Testis (tissue), 3 donors: Measurements from ENCODE around the gene SHC2. TPM values are rescaled to one million over a fixed set of nuclear protein-coding genes. Genes with fewer than 3 reads are reported as not detected.

Experiments used
- DNase-seq: peaks from one replicate; pipeline ENCODE4 v3.0.0-alpha.2; 2019
- H3K27ac ChIP-seq, 2 donors: fragments of 200-600 bp; sonication (generic); one replicate each; pipeline ENCODE4 v1.5.1; 2019
- H3K27me3 ChIP-seq: fragments of 200-600 bp; sonication (generic); one replicate; pipeline ENCODE4 v1.5.1; 2019
- H3K36me3 ChIP-seq: fragments of 200-600 bp; sonication (generic); one replicate; pipeline ENCODE4 v1.5.1; 2017; ENCODE audit warnings: low read depth; ENCODE audit errors: missing control alignments
- H3K4me1 ChIP-seq: fragments of 200-600 bp; sonication (generic); one replicate; pipeline ENCODE4 v1.5.1; 2019
- H3K4me3 ChIP-seq, 2 donors: fragments of 200-600 bp; sonication (generic); one replicate each; pipeline ENCODE4 v1.5.1; 2017 to 2019
- H3K9me3 ChIP-seq: fragments of 200-600 bp; sonication (generic); one replicate; pipeline ENCODE4 v1.5.1; 2017
- CTCF ChIP-seq, 3 experiments: fragments of 450-650 bp in 2 of 3; fragments of 200-600 bp in 1 of 3; sonication (generic) in 1 of 3; IDR thresholded peaks; one replicate each; pipeline ENCODE4 v1.5.1; 2016 to 2019; ENCODE audit warnings: antibody characterized with exemption in 3 of 3, mild to moderate bottlenecking in 2 of 3, moderate library complexity in 1 of 3
- POLR2A ChIP-seq: fragments of 450-650 bp; IDR thresholded peaks from one replicate; pipeline ENCODE4 v1.6.1; 2017; ENCODE audit warnings: antibody characterized with exemption, mild to moderate bottlenecking, moderate library complexity
- WGBS, 2 donors: methylation state at CpG; one replicate each; pipeline ENCODE4 v1.1.5; 2018; 5-methylcytosine and 5-hydroxymethylcytosine counted together
- intact Hi-C: fragments of 100-400 bp; cut with DNase I; formaldehyde crosslinking; loops from one replicate; pipeline ENCODE4 v1.15.1; 2023; ENCODE audit warnings: low total_unique reads
- polyA plus RNA-seq: library from polyadenylated mRNA; stranded (reverse); fragments of 350-450 nt; fragmentation: Illumina TruSeq; extraction: RNeasy Lipid Tissue Mini Kit (QIAGEN cat#74804); gene quantifications from one replicate; pipeline ENCODE4 v1.2.3, GENCODE V29; 2014; ENCODE audit warnings: low read depth, low replicate concordance; ENCODE audit not compliant: insufficient read depth
- total RNA-seq, 2 donors: library from RNA; depleted of rRNA; stranded (reverse); fragments of >200 nt; gene quantifications; one replicate each; pipeline ENCODE4 v1.2.3, GENCODE V29; 2016

Gene SHC2
- total and polyA plus RNA-seq, 3 donors from 2014 or later, result 26.7 to 67.3 (median 57.8) TPM

GRCh38 chr19:375395-376110 is 85.3 kb downstream of the SHC2 start:
- Histone ChIP-seq H3K27ac (no peak overlapping the region), H3K9me3 (no peaks in the 10 kb centered on the region), H3K27me3 (no peaks in the 10 kb centered on the region), H3K36me3 (no peaks in the 10 kb centered on the region), H3K4me1 (peaks cover 2% of the 10 kb centered on the region), H3K4me3 (no peak overlapping the region)
- DNase-seq, result no peak
- TF ChIP-seq CTCF (IDR thresholded peaks at IDR 0.05) (no peak), POLR2A (no peak)
- intact Hi-C loops, result no loop called here
- WGBS, 2 donors, result 85 to 90% methylated on average over 32 to 42 of the region's 43 CpGs

- no peaks in the 10 kb centered on the region for H3K27me3 ChIP-seq
- no peak for DNase-seq
- no peaks in the 10 kb centered on the region for H3K36me3 ChIP-seq
- intact Hi-C loops, result no loop called here
- H3K4me1 ChIP-seq, result peaks cover 2% of the 10 kb centered on the region
- no peak overlapping the region for H3K27ac ChIP-seq
- TF ChIP-seq CTCF (IDR thresholded peaks at IDR 0.05), result no peak
- no peak for TF ChIP-seq POLR2A
- H3K9me3 ChIP-seq, result no peaks in the 10 kb centered on the region
- H3K4me3 ChIP-seq, result no peak overlapping the region
- 82 to 91% methylated on average over 15 to 17 of the region's 17 CpGs for WGBS, 2 donors
These were observed 86.0 kb downstream of the SHC2 start for GRCh38 chr19:374886-375235.

- TF ChIP-seq POLR2A, result no peak
- no peak for TF ChIP-seq CTCF (IDR thresholded peaks at IDR 0.05)
- no peak for DNase-seq
- Histone ChIP-seq H3K27me3 (no peaks in the 10 kb centered on the region), H3K9me3 (no peaks in the 10 kb centered on the region), H3K4me1 (peaks cover 2% of the 10 kb centered on the region), H3K27ac (no peak overlapping the region), H3K4me3 (no peak overlapping the region), H3K36me3 (no peaks in the 10 kb centered on the region)
- intact Hi-C loops, result no loop called here
- WGBS, 2 donors, result 78 to 87% methylated on average over 8 to 23 of the region's 23 CpGs
These were observed 86.5 kb downstream of the SHC2 start for GRCh38 chr19:374183-374885.

- Histone ChIP-seq H3K27me3 (no peaks in the 10 kb centered on the region), H3K27ac (no peak overlapping the region), H3K9me3 (no peaks in the 10 kb centered on the region), H3K36me3 (no peaks in the 10 kb centered on the region), H3K4me3 (no peak overlapping the region), H3K4me1 (peaks cover 2% of the 10 kb centered on the region)
- intact Hi-C loops, result no loop called here
- no peak for TF ChIP-seq POLR2A
- no peak for TF ChIP-seq CTCF (IDR thresholded peaks at IDR 0.05)
- no peak for DNase-seq
- 83 to 86% methylated on average over 24 of the region's 24 CpGs for WGBS, 2 donors
These were observed 87.2 kb downstream of the SHC2 start for GRCh38 chr19:373391-374182.
